NT2/D1 (cell line): ENCODE measurements around the gene UBXN1.

Experiments
- SUZ12 ChIP-seq: IDR thresholded peaks from 2 replicates; pipeline ENCODE4 v1.6.1; 2011; ENCODE audit not compliant: insufficient read length, insufficient read depth; ENCODE audit errors: extremely low read depth
- YY1 ChIP-seq: IDR thresholded peaks from 2 replicates; pipeline ENCODE4 v1.6.1; 2011; ENCODE audit not compliant: insufficient read length, insufficient read depth
- ZNF274 ChIP-seq: IDR thresholded peaks from 2 replicates; pipeline ENCODE4 v1.6.1; 2011; ENCODE audit warnings: mild to moderate bottlenecking, low read depth, low read length

GRCh38 chr11:62716206-62716605 lies 37.3 kb upstream of the UBXN1 start:
- TF ChIP-seq ZNF274 (no peak), YY1 (no peak), SUZ12 (no peak)
